A204.1 (cell line): Measurements from ENCODE around the gene RIGI.
"Not testable (repeated sequence)": the region's sequence is repeated elsewhere in the genome, so short reads cannot be mapped to it uniquely, and the experiment has no call there.

Experiments
- FAIRE-seq: peaks from 2 replicates; lab custom pipeline; 2012; peaks lifted over from hg19 to GRCh38; lab: Jason Lieb, UNC

Gene RIGI

GRCh38 chr9:32525709-32526030, 326 bp downstream of the RIGI start:
- FAIRE-seq, result no peak

DNA sequence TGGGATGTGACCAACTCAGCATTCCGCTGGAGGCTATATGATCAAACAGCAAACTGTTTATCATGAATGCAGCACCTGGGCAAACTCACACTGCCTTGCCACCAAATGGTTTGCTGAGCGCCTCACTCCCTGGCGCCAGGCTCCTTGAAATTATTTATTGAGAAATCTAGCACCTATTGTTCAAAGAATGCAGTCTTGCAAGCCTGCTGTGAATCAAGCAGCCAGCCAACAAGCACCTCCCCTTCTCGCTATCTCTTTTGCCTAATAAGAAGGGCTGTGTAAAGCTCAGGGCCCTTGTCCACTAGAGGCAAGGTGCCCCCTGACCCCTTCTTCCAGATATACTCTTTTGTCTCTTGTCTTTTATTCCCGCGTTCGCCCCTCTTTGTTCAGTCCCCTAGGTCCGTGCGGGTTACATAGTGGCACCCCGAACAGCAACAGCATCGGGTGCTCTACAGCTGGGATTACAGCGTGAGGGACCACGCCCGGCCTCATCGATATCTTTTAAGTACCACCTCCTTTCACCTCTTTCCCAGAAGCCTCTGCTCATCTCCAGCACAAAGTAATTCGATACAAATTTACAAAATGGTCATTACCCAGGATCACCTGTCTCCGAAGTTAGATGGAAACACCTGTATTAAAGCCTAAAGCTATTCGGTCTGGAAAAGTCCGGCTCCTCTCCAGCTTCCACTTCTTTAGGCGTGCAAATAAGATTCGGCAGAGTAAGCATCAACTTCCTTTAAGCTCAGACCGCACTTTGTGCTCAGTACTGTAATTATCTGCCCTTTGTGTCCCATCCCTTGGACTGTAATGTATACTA, 896 bp downstream of the RIGI start:
- no peak for FAIRE-seq

- FAIRE-seq, result not testable (repeated sequence)
Measured at GRCh38 chr9:32524558-32524891, 1.5 kb downstream of the RIGI start.

GRCh38 chr9:32523910-32524309, 2.1 kb downstream of the RIGI start:
- FAIRE-seq, result no peak

GRCh38 chr9:32518276-32518675, 7.7 kb downstream of the RIGI start:
- FAIRE-seq, result no peak

DNA sequence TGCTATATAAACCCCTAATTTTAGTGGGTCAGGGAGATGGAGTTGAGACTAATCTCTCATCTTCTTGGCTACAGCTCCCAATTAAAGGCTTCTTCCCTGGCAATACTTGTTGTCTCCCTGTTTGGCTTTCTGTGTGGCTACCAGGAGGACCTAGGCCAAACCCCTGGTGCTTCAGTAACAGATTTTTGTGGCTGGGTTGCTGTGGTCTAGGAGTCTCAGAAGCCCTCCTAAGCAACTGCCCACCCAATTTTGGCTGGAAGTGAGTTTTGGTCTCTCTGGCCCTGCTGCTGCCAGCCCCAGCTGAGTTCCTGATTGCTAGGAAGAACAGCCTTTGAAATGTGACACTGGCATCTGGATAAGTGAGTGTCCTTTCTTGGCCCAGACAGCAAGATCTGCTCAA, 9.8 kb downstream of the RIGI start:
- no peak for FAIRE-seq

DNA sequence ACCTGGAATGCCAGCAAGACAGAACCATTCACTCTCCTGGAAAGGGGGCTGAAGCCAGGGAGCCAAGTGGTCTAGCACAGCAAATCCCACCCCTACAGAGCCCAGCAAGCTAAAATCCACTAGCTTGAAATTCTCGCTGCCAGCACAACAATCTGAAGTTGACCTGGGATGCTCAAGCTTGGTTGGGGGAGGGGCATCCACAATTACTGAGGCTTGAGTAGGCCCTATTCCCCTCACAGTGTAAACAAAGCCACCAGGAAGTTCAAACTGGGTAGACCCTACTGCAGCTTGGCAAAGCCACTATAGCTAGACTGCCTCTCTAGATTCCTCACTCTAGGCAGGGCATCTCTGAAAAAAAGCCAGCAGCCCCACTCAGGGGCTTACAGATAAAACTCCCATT, 17.3 kb downstream of the RIGI start:
- FAIRE-seq, result no peak

DNA sequence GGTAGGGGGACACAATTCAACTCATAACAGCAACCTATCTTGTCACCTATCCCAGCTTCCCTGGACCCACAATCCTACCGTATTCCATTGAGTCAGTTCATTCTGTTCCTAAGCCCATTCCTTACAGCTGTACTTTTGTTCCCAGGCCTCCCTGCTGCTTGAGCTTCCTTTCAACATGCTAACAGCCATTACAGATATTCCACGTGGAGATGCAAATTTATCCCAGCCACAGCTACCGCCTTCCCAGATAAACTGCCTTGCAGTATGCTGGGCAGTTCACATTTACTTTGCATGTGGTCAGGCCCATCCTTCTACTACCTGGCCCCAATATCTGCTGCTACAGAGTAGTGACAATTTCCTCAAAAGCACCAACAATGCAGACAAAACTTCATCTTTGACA, 23.0 kb downstream of the RIGI start:
- no peak for FAIRE-seq

DNA sequence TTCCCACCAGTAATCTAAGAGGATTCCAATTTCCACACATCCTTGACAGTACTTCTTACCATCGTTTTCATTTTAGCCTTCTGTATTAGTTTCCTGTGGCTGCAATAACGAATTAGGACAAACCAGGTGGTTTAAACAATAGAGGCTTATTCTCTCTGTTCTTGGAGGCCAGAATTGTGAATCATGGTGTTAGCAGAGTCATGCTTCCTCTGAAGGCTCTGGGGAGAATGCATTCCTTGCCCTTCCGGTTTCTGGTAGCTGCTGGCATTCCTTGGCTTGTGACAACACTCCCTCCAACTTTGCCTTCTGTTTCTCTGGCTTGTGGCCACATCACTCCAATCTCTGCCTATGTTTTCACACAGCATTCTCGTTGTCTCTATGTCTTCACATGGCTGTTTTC, 23.5 kb downstream of the RIGI start:
- no peak for FAIRE-seq

DNA sequence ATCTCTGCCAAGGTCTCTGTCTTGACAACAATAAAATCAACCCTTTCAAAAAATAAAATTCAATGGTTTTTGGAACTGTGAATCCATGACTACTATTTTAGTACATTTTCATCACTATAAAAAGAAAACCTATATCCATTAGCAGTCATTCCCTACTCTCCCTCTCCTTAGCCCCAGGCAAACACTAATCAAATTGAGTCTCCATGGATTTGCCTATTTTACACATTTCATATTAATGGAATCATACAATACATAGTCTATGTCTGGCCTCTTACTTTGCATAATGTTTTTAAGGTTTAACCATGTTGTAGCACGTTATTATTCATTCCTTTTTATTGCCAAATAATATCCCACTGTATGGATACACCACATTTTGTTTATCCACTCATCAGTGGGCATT, 24.1 kb downstream of the RIGI start:
- no peak for FAIRE-seq

- FAIRE-seq, result no peak
Measured at GRCh38 chr9:32500768-32501167, 25.2 kb downstream of the RIGI start.

GRCh38 chr9:32497921-32498320, 28.1 kb downstream of the RIGI start:
- no peak for FAIRE-seq

GRCh38 chr9:32490601-32491000, 35.4 kb downstream of the RIGI start:
- FAIRE-seq, result no peak

GRCh38 chr9:32487981-32488380, 38.0 kb downstream of the RIGI start:
- no peak for FAIRE-seq

DNA sequence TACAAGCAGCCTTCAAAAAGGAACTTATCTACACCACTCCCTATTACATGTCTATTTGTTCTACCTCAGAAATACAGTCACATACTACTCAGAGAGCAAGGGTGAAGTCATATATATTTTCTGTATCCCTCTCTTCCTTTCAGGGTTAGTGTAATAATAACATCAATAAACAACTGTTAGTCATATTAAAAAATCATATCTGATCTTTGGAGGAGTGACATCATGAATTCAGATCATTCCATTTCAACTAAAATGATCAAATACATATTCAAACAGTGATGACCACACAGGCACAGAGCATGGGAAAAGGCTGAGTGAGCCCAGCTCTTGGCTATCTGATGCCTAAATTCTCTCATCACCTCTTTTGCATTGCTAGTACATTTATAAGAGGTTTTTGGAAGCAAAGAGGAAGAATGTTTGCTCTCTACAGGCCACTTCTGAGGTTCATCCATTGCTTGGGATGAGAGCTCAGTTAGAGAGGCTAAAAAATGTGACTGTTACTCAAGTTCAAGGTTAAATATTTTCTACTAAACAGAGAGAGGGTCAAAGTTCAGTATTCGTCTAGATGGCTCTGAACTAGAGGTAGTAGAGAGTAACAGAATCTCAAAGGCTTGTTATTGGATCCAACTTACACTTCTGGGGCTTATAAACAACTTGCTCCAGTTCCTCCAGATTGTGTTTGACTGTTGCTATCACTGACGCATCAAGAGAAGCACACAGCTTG, 39.0 kb downstream of the RIGI start:
- no peak for FAIRE-seq

DNA sequence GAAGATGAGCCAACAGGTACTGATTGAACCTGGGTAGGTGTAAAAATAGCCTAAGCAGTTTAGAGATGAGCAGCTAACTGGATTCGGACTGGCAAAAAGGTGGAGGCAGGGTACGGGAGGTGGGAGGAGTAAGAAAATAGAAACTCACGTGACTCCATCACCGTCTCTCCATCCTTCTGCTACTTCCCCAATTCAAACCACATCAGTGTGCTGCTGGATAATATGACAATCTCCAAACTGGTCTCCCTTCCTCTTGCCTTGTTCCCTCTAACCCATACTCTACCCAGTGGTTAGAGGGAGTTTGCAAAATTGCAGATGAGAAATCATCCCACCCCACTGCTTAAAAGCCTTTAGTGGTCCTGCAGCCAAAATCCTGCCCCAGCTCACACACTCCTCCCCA, 42.7 kb downstream of the RIGI start:
- FAIRE-seq, result no peak
